GM19372 (cell line): ENCODE results near the gene OR11H12.
"Not testable (repeated sequence)": the region's sequence is repeated elsewhere in the genome, so short reads cannot be mapped to it uniquely, and the experiment has no call there.

ENCODE experiments used
- ATAC-seq: cut with Tn5 transposase; IDR thresholded peaks from one replicate; pipeline ENCODE4 v1.9.1; 2021; ENCODE audit warnings: mild to moderate bottlenecking, low read depth, moderate library complexity; ENCODE audit not compliant: unreplicated experiment

The OR11H12 gene

GRCh38 chr14:18600817-18601216 is at the start of gene OR11H12:
Gene OR11H12 (plus strand): TSS chr14:18601117. CDS start chr14:18601117, 0 bp downstream.
- not testable (repeated sequence) for ATAC-seq

- not testable (repeated sequence) for ATAC-seq
Measured at GRCh38 chr14:18582908-18583307, 18.0 kb upstream of the OR11H12 start.

GRCh38 chr14:18626610-18627213 is 25.8 kb downstream of the OR11H12 start:
- ATAC-seq, result not testable (repeated sequence)

GRCh38 chr14:18636066-18636465 is 35.1 kb downstream of the OR11H12 start:
- ATAC-seq, result not testable (repeated sequence)

- not testable (repeated sequence) for ATAC-seq
Measured at GRCh38 chr14:18638032-18638431, 37.1 kb downstream of the OR11H12 start.

- not testable (repeated sequence) for ATAC-seq
Measured at GRCh38 chr14:18638785-18639184, 37.9 kb downstream of the OR11H12 start.

- not testable (repeated sequence) for ATAC-seq
Measured at GRCh38 chr14:18646075-18646730, 45.3 kb downstream of the OR11H12 start.
